HG03439 (cell line): ENCODE data around the gene UBASH3B.
A peak's percentile ranks its signal among the peaks of the same experiment; 100 is the strongest.

Source experiments
- ATAC-seq: cut with Tn5 transposase; IDR thresholded peaks from one replicate; pipeline ENCODE4 v1.9.1; 2021; ENCODE audit warnings: mild to moderate bottlenecking, moderate library complexity; ENCODE audit not compliant: unreplicated experiment

Gene UBASH3B

DNA sequence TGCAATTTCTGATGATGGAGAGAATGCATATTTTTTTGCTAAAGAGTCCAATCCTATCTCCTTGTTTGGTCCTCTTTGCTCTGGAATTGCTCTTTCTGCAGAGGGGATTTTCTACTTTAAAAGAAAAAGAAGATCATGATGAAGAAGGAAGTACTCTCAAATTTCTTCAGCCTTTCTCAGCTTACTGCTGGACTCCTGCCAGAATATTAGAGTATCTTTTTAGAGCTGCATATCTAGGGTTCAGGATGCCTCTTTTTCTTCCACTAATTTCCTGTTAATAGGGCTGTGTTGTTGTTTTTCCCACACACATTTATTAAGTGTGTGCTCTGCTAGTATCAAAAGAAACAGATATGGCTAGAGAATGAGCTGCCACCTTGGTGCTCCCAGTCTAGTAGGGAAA lies 18.2 kb downstream of the UBASH3B start:
- no peak for ATAC-seq

DNA sequence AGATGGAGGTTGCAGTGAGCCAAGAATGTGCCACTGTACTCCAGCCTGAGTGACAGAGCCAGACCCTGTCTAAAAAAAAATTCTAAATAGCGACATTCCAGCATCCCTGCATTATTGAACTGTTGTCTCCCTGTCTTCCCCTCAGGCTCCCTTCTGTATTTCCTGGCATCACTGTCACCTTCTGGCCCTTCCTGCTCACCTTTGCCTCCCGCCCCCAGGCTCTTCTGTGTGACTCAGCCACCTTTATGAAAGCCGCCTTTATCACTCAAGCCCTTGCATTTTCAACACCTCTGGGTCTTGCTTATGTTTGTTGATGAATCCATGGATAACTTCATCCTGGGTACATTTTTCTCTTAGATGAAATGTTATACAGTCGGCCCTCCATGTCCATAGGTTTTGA lies 21.1 kb downstream of the UBASH3B start:
- no peak for ATAC-seq

DNA sequence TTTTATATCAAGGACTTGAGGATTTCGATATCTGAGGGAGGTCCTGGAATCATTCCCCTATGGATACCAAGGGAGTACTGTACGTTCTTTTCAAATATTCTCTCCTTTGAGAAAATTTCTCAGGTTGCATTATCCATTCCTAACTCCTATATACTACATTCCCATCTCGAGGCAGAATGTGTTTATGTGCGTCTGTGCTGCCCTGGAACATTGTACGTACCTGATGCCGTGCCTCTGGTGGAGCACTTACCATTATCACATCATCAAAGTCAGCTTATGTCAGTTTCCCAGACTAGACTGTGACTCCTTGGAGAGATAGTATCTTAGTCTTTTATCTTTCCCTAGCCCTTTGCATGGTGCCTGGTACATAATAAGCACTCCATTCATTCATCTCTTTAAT lies 21.7 kb downstream of the UBASH3B start:
- ATAC-seq: no peak

DNA sequence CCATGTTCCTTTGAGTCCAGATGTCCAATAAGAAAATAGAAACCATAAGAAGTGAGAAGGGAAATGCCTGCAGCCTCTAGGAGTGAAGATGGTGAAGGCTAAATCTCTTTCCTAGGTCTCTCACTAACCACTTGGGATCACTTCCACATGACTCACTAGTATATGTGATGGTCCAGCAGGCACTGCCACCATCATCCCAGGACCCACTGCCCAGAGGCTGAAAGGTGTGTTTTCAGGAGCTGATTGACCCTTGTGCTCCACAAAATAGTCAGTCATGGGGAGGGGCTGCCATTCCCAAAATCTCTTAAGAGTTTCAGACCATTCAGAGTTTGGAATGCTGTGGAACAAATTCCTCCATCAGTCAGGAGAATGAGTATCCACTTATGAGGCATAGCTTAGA lies 22.9 kb downstream of the UBASH3B start:
- ATAC-seq: no peak

DNA sequence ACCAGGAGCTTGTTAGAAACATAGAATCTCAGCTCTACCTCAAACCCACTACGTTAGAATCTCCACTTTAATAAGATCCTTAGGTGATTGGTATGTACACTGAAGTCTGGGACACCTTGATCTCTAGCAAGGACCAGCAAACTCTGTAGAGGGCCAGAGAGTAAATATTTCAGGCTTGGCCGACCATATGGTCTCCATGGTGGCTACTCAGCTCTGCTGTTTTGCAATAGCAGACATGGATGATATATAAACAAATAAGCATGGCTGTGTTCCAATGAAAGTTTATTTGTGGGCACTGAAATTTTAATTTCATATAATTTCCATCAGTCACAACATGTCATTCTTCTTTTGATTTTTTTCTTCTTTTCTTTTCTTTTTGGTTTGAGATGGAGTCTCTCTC lies 23.9 kb downstream of the UBASH3B start:
- no peak for ATAC-seq

DNA sequence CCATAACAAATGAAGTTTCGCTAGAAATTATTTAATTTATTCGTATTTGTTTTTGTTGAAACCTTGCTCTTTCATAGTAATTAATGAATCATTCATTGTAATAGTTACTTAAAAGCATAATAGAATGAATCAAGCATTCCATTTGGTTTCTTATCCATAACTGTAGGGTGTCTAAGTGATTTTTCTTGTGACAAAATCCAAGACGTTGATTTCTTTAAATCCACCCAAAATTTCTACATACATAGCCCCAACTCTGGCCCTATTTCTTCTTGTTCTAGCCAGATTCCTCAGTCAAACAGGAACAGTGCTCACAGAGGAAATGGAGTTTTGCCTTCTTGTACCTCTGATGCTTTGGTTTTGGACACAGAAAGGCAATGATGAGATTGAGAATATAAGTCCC lies 25.5 kb downstream of the UBASH3B start:
- no peak for ATAC-seq

- no peak for ATAC-seq
Observed at GRCh38 chr11:122681735-122682134, 26.2 kb downstream of the UBASH3B start.

- ATAC-seq: no peak
Observed at GRCh38 chr11:122682464-122682863, 26.9 kb downstream of the UBASH3B start.

GRCh38 chr11:122685041-122685440 lies 29.5 kb downstream of the UBASH3B start:
- no peak for ATAC-seq

DNA sequence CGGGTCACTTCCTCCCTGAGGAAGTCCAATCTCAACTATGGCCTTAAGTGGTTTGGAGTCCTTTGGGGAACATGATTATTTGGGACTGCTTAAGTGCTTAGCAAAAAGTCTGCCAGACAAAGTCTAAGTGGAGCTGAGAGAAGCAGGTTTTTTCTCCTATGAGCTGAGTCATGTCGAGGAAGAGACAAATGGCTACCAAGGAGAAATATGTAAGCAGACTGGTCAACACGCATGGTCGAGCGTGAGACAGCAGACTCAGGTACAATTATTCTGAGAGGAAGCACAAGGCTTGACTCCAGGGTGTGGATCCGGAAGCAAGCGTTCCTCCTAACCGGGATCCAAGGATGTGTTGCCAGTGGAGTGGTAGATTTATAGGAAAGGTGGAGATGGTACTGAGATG lies 30.6 kb downstream of the UBASH3B start:
- ATAC-seq: no peak

GRCh38 chr11:122690384-122690783 lies 34.9 kb downstream of the UBASH3B start:
- ATAC-seq: no peak

GRCh38 chr11:122690801-122691548 lies 35.5 kb downstream of the UBASH3B start:
- ATAC-seq: no peak

- ATAC-seq: no peak
Observed at GRCh38 chr11:122691549-122692150, 36.1 kb downstream of the UBASH3B start.

- no peak for ATAC-seq
Observed at GRCh38 chr11:122692444-122692843, 36.9 kb downstream of the UBASH3B start.

DNA sequence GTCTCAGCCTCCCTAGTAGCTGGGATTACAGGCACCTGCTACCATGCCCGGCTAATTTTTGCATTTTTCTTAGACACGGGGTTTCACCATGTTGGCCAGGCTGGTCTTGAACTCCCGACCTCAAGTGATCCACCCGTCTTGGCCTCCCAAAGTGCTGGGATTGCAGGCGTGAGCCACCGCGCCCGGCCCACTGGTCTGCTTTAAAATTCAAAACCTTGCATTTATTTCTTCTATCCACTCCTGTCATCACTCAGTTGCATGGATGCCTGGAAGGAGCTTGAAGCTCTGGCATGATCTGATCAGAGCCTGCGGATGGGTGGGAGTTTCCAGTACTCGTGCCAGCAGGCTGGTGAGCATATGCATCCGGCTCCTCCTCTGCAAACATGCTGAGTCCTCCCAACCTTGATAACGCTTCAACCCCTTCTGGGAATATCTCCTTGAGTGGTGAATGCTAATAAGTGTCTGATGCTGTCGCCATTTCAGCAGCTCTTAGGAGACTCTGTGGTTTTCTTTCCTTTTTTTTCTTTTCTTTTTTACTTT lies 39.6 kb downstream of the UBASH3B start:
- ATAC-seq: no peak

GRCh38 chr11:122696662-122697061 lies 41.1 kb downstream of the UBASH3B start:
- peak; percentile 59 for ATAC-seq

- no peak for ATAC-seq
Observed at GRCh38 chr11:122697636-122698167, 42.2 kb downstream of the UBASH3B start.

- no peak for ATAC-seq
Observed at GRCh38 chr11:122698392-122698791, 42.9 kb downstream of the UBASH3B start.

- ATAC-seq: no peak
Observed at GRCh38 chr11:122700666-122701065, 45.1 kb downstream of the UBASH3B start.

GRCh38 chr11:122701143-122701542 lies 45.6 kb downstream of the UBASH3B start:
- ATAC-seq: no peak

DNA sequence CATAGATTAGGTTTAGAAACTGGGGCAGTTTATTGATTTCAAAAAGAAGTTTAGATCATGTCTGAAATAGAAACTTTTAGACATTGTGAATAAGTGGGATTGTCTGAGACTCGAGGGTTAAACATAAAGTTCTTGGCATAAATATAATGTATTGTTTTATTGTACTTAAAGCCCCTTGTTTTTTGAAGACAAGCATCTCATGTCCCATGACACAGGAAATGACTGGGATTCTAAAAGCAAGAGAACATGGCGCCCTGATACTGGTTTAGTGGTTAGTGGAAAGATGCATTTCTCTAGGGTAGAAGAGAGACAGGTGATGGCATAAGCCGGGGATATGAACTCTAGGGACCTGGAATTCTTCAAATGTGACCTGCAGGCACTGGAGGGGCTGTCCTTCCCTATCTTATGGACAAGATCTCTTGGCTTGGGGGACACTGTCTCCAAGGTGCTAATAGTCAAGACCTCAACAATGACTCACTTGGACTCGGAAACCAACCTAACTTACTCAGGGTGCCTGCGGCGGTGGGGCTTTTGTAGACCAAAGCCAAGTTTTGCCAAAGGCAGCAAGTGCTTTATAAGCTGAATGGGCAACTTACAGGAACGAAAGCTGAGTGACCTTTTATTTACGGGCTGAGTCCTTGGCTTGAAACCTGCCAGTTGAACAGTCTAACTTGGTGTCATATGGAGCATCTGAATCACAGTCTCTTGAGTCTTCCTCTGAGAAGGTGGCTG lies 48.2 kb downstream of the UBASH3B start:
- ATAC-seq: no peak

DNA sequence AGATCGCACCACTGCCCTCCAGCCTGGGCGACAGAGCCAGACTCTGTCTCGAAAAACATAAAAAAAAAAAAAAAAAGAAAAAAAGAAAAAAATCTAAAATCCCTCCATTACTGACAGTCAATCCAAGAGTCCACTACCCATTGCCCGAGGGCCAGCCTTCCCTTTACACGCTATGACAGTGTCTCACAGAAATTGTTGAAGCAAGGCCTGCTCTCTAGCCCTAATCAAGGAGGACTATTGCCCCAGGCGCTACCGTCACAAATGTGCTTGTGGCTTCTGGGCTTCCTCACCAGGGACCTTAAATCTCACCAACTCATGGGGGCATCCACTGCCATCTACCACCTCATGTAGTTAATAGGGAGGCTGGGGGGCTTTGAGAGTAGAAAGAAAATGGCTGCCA lies 49.9 kb downstream of the UBASH3B start:
- ATAC-seq: no peak
